ENCODE data around the gene KCNQ1OT1. TPM values are rescaled to one million over a fixed set of nuclear protein-coding genes. Genes with fewer than 3 reads are reported as not detected.
A peak's percentile ranks its signal among the peaks of the same experiment; 100 is the strongest.

The KCNQ1OT1 gene
- total and polyA plus RNA-seq, 9 donors, result 0.43 to 11.5 (median 5.2) TPM

- no peak overlapping the region for H3K4me3 ChIP-seq
- H3K27me3 ChIP-seq, result no peaks in the 10 kb centered on the region
- DNase-seq, result peak in 2 of 5 donors; percentile 8 to 14
- WGBS, 3 donors, result 84 to 94% (median 87%) methylated on average over 3 of the region's 3 CpGs
- no peaks in the 10 kb centered on the region for H3K36me3 ChIP-seq
- no peaks in the 10 kb centered on the region for H3K9me3 ChIP-seq
- peaks cover 48% of the 10 kb centered on the region for H3K4me1 ChIP-seq (ENCODE audit: insufficient read depth)
- intact Hi-C loops (cut with DNase I), result loop anchor here in 2 of 4 donors (10.0 kb wide), 1 partner anchor 157 kb away; no protein-coding TSS in a partner anchor
- H3K27ac ChIP-seq, result peak overlapping the region; percentile 9 to 83
- TF ChIP-seq EP300 (IDR thresholded peaks at IDR 0.05) (no peak), CTCF (IDR thresholded peaks at IDR 0.05) (no peak), POLR2A (IDR thresholded peaks at IDR 0.05) (no peak)
These were observed 7.6 kb downstream of the KCNQ1OT1 start for GRCh38 chr11:2691991-2692875.

GRCh38 chr11:2691355-2691761 is 8.4 kb downstream of the KCNQ1OT1 start:
- TF ChIP-seq POLR2A (IDR thresholded peaks at IDR 0.05) (no peak), EP300 (IDR thresholded peaks at IDR 0.05) (no peak), CTCF (IDR thresholded peaks at IDR 0.05) (no peak)
- Histone ChIP-seq H3K27me3 (no peaks in the 10 kb centered on the region), H3K36me3 (no peaks in the 10 kb centered on the region), H3K4me1 (ENCODE audit: insufficient read depth) (peaks cover 51% of the 10 kb centered on the region), H3K9me3 (no peaks in the 10 kb centered on the region), H3K27ac (peak overlapping the region; percentile 9 to 83), H3K4me3 (no peak overlapping the region)
- intact Hi-C loops (cut with DNase I), result loop anchor here in 2 of 4 donors (10.0 kb wide), 1 partner anchor 157 kb away; no protein-coding TSS in a partner anchor
- WGBS, 3 donors, result 13 to 37% (median 21%) methylated on average over 3 of the region's 3 CpGs
- peak in 4 of 5 donors; percentile 47 to 69 (median 51) for DNase-seq

- no peak for TF ChIP-seq POLR2A (IDR thresholded peaks at IDR 0.05)
- TF ChIP-seq EP300 (IDR thresholded peaks at IDR 0.05), result no peak
- TF ChIP-seq CTCF (IDR thresholded peaks at IDR 0.05), result no peak
- 50 to 71% (median 59%) methylated on average over 6 of the region's 6 CpGs for WGBS, 3 donors
- Histone ChIP-seq H3K27ac (peak overlapping the region; percentile 9 to 83), H3K4me3 (no peak overlapping the region), H3K36me3 (no peaks in the 10 kb centered on the region), H3K9me3 (no peaks in the 10 kb centered on the region), H3K27me3 (no peaks in the 10 kb centered on the region), H3K4me1 (ENCODE audit: insufficient read depth) (peaks cover 50% of the 10 kb centered on the region)
- intact Hi-C loops (cut with DNase I), result loop anchor here in 2 of 4 donors (10.0 kb wide), 1 partner anchor 156 kb away; no protein-coding TSS in a partner anchor
- peak in 2 of 5 donors; percentile 19 to 55 for DNase-seq
These were observed 9.0 kb downstream of the KCNQ1OT1 start for GRCh38 chr11:2690596-2691354.
